Endothelial cell of hepatic sinusoid (primary cell): ENCODE results near the gene BCKDHB.

Source experiments
- in situ Hi-C: cut with HindIII; loops from 2 replicates; pipeline ENCODE4 v1.10.0; 2017; ENCODE audit warnings: low sequenced_read_pairs

The BCKDHB gene

GRCh38 chr6:80325742-80326141 lies 219.3 kb downstream of the BCKDHB start:
- in situ Hi-C loops, result no loop called here

- in situ Hi-C loops, result no loop called here
Observed at GRCh38 chr6:80328652-80329051, 222.2 kb downstream of the BCKDHB start.

- in situ Hi-C loops, result no loop called here
Observed at GRCh38 chr6:80329496-80329895, 223.0 kb downstream of the BCKDHB start.

GRCh38 chr6:80330961-80331360 lies 224.5 kb downstream of the BCKDHB start:
- in situ Hi-C loops, result no loop called here

GRCh38 chr6:80331522-80331921 lies 225.1 kb downstream of the BCKDHB start:
- in situ Hi-C loops, result no loop called here

- in situ Hi-C loops, result no loop called here
Observed at GRCh38 chr6:80331974-80332373, 225.5 kb downstream of the BCKDHB start.

GRCh38 chr6:80333342-80333741 lies 226.9 kb downstream of the BCKDHB start:
- in situ Hi-C loops, result no loop called here

DNA sequence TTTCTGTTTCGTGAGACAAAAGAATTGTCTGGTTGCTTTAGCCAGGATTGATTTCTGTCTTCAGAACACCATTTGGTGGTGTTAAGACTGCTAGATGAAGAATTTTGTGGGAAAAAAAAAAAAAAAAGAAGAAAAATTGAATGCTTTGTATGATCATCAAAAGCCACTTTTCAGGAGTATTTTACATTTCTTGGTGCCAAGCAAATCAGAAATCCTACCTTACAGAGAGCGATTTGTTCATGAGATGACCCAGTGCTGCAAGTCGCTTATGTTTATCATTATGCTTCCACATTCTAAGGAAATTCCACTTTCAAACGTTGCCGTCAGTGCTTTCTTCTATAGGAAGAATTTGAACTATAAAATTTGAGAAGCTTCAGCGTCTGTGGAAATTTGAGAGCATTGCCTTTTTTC lies 228.7 kb downstream of the BCKDHB start:
- in situ Hi-C loops, result no loop called here

DNA sequence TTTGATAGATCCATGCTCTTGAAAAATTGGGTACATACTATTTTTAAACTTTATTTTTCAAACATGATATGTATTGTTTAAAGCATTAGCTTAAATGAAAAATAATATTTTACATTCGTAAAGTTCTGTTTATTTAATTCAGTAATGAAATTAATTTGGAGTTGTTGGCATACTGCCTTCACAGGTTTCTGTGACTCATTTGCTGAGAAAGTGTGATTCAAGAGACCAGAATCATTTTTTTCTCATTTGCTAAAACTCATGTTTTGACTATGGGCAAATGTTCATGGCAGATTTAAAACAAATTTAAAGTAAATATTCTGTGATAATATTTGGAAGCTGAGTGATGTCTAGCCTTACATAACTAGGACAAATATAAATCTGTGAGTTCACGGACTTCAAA lies 230.4 kb downstream of the BCKDHB start:
- in situ Hi-C loops, result no loop called here

GRCh38 chr6:80338201-80338836 lies 231.8 kb downstream of the BCKDHB start:
- in situ Hi-C loops, result no loop called here

- in situ Hi-C loops, result no loop called here
Observed at GRCh38 chr6:80339421-80339820, 232.9 kb downstream of the BCKDHB start.

DNA sequence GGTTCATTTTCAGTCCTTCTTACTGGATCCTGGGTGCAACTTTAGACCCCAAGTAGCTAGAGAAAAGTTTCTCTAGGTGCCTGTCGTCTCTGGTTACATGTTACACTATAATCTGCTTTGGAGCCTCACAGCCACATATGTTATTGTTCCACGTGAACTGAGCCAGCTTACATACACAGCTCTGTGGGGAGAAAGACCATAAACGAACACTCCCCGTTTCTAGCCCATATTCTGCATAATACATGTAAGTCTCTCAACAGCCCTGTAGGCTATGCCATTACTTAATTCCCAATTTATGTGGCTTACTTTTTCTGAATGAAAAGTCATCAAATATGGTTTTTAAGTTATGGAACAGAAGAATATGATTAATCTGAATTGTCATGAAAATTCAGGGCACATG lies 233.8 kb downstream of the BCKDHB start:
- in situ Hi-C loops, result no loop called here

DNA sequence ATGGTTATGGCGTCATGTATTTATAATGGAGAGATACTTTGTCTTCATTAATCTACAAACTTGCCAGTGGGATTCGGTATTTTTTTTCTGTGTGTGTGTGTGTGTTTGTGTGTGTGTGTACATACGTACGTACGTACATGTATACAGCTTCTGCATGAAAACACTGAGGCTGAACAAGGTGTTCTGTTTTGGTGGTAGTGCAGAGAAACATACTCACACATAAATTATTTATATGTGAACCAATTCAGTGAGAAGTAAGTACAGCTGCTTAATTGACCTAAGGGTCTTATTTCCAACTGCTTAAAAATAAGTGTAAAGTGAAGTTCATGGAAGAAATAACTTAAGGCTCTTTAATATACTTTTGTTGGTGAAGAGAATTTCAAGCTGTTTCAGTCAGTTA lies 234.2 kb downstream of the BCKDHB start:
- in situ Hi-C loops, result no loop called here

DNA sequence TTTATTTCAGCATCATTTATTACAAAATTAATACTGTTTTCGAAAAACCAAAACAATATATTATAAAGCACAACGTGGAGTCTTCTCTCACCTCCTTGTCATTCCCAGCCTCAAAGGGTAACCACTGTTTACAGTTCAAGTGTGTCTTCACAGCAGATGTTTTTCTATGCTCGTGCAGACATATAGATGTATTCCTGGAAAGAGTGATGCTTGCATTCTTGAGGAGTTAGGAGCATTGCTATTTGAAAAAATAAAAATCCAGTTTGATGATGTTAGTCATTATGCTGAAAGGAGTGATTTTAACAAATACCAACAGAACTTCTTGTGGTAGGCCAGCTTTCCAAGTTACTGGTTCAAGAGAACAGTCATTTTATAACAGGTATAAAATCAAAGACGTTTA lies 234.9 kb downstream of the BCKDHB start:
- in situ Hi-C loops, result no loop called here

GRCh38 chr6:80343511-80343910 lies 237.0 kb downstream of the BCKDHB start:
- in situ Hi-C loops, result no loop called here

DNA sequence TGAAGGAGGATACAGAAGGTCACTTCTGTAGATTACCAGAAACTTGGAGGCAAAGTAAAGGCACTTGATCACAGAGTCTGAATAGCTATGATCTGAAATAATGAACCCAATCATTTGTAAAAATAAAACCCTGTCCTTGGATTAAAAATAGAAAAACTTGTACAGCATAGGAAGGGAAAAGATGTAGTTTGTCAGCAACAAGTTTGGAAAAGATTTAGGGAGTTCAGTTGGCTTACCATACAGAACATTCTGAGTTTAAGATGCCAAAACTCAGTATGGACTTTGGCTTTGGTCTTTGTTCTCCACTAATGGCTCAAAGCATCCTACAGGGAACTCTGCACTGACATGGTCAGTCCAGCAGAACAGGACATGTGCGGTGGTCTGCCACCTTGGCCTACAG lies 240.6 kb downstream of the BCKDHB start:
- in situ Hi-C loops, result no loop called here

DNA sequence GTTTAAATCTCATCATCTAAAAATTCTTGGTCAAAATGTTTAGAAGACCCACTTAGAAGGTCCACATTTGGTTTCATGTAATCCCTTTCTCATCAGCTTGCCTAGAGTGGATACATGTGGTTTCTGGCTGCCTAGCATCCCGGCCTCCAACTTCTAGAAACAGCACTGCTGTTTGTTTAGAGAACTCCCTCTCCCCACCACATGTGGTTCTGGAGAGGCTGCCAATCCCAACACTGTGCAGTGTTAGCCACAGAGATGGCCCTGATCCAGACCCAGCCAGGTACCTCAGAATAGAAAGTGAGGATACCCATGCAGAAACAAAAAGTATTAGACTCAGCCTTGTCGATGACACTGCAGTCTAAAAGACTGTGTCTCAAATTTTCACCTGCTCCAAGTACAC lies 241.8 kb downstream of the BCKDHB start:
- in situ Hi-C loops, result no loop called here

GRCh38 chr6:80356000-80356399 lies 249.5 kb downstream of the BCKDHB start:
- in situ Hi-C loops, result no loop called here

- in situ Hi-C loops, result no loop called here
Observed at GRCh38 chr6:80356545-80356944, 250.1 kb downstream of the BCKDHB start.

- in situ Hi-C loops, result no loop called here
Observed at GRCh38 chr6:80357081-80357480, 250.6 kb downstream of the BCKDHB start.

GRCh38 chr6:80357674-80358073 lies 251.2 kb downstream of the BCKDHB start:
- in situ Hi-C loops, result no loop called here

GRCh38 chr6:80363501-80364122 lies 257.1 kb downstream of the BCKDHB start:
- in situ Hi-C loops, result no loop called here

DNA sequence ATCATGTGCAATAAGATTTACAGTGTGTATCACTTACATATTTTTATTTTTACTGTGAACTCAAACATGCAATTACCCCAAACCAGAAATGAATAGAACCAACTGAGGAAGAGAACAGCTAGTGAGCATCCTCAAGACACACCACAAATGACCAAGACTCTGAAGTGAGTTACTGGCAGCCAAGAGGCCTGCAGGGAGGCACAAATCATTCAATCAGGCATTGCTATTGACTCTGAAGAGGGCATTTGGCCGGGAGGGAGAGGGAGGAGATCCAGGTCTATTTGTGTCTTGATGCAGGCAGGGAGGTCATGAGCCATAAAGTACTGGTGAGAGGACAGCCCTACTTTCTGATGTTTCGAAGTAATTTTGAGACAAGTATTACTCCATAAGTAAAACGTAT lies 257.7 kb downstream of the BCKDHB start:
- in situ Hi-C loops, result no loop called here
